NCI-H510A (cell line): Measurements from ENCODE around the gene C6orf136.
A peak's percentile ranks its signal among the peaks of the same experiment; 100 is the strongest.

ENCODE experiments used
- DNase-seq: peaks from one replicate; lab custom pipeline; 2025; lab: John Stamatoyannopoulos, UW

C6orf136 gene

DNA sequence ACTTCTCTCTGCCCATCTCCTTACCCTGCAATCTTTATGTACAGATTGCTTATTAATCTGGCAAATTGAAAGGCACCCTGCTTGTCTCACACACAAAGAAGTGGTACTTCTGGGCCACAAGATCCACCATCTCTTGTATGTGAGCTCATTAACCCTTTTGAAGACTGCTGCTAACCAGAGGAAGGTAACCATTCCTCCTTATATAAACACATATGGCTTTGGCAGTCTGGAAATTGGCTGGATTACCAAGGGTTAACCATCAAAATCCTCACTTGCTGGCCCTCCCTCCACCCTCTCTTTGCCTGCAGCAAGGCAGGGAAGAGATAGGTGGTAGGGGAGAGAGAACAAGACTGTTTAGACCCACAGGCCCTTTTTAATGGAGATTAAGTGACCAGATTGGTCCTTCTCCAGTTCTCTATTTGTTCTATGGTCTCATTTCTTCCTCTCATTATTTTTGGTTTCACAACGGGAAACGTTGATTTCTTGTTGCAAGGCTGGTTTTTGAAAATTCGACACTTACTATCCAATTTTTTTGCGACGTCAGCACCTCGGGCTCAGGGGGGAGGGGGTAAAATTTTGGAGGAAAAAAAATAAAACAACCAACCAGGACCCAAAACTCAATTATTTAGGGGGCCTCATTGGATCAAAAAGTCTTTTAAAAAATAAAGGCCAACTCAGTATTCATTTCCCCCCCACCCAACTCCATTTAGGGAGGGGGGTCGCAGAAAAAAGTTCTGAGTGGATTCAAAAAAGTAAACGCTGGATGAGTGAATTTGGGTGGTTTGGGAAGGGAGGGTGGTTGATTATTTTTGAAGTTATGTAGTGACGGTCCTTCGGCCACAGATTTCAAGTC lies 30.7 kb upstream of the C6orf136 start:
- DNase-seq: peak; percentile 50

GRCh38 chr6:30616811-30617564 lies 29.9 kb upstream of the C6orf136 start, which contains the start of gene PPP1R10:
PPP1R10 (minus strand) TSS chr6:30617243; CDS start chr6:30609944, 7,299 bp downstream.
- peak; percentile 99 for DNase-seq

- DNase-seq: peak; percentile 91
Measured at GRCh38 chr6:30617565-30618269, 29.2 kb upstream of the C6orf136 start, which contains the start of gene MRPS18B. MRPS18B (plus strand) TSS chr6:30617840; CDS start chr6:30617866, 26 bp downstream.

- no peak for DNase-seq
Measured at GRCh38 chr6:30618270-30618797, 28.6 kb upstream of the C6orf136 start.

GRCh38 chr6:30619561-30619960 lies 27.4 kb upstream of the C6orf136 start:
- DNase-seq: no peak

- no peak for DNase-seq
Measured at GRCh38 chr6:30625511-30625910, 21.4 kb upstream of the C6orf136 start.

DNA sequence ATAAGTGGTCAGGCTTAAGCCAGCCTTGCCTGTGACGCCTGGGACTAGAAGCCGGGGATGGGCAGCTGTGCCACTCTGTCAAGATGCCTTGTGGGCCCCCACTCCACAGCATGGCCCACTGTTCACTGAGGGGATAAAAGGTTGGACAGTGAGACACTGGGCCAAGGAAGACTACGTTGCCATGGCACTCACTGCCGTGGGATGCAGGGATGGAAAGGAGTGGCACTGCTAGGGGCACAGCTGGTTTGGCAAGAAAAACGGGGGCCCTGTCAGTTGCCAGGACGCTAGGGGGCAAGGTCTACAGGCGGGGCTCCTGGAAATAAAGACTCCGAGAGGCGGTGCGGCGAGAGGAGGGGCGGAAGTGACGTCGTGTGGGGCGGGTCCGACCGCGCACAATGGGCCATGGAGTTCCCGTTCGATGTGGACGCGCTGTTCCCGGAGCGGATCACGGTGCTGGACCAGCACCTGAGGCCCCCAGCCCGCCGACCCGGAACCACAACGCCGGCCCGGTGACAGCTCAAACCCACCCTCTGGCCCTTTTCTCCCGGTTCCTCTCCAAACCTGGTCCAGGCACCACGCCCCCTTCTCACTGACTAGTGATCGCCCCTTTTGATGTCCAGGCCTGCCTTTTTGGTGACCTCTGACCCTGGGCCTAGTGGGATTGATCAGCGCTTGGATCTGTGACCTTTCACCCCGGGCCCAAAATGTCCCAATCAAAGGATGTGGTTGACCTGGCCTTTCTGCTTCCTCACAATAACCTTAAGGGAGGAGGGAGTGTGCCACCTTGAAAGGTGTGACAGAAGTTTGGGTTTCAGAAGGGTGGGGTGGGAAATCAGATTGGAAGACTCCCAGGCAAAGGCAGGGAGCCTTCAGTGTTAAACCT lies 20.2 kb upstream of the C6orf136 start, which contains the start of gene ATAT1:
TSS of gene ATAT1 (plus strand) at position 391 of the 883 bp plus-strand sequence.
- peak; percentile 62 for DNase-seq

- no peak for DNase-seq
Measured at GRCh38 chr6:30635834-30636233, 11.1 kb upstream of the C6orf136 start.

- DNase-seq: no peak
Measured at GRCh38 chr6:30640481-30640880, 6.5 kb upstream of the C6orf136 start.

GRCh38 chr6:30641048-30641447 lies 5.9 kb upstream of the C6orf136 start:
- DNase-seq: no peak

- DNase-seq: no peak
Measured at GRCh38 chr6:30643656-30644055, 3.3 kb upstream of the C6orf136 start.

DNA sequence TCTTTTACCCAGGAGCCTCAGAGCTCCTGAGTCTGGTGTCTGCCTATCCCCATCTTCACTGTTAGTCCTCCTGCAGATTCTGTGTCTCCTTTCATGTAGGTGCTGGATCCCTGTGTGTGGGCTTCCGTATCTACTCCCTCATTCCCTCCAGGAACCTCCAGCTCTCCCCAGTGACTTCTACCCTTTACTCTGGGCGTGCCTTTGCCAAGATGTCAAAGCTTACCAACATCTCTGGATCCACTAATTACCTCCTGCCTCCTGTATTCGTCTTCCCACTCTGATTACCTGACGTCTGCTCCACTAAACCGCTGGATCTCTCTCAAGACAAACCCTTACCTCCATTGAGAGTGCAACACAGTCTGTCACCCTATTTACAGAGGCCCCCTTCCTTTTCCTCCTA lies 2.2 kb upstream of the C6orf136 start:
- no peak for DNase-seq

DNA sequence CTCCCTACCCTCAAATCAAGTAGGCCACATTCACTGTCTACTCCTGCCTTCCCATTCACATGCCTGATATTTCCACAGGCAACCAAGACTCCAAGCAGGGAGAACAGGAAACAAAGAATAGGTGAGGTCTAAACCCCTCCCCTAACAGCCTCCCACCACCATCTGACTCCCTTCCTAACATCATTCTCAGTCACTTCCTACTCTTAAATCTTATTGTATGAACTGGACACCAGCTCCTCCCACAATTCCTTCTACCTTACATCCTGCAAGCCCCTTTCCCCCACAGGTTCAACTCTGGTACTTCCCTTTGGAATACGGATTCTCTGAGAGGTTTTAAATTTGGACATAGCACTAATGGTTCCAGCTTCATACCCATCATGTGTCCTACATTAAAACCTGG lies 944 bp upstream of the C6orf136 start:
- no peak for DNase-seq

DNA sequence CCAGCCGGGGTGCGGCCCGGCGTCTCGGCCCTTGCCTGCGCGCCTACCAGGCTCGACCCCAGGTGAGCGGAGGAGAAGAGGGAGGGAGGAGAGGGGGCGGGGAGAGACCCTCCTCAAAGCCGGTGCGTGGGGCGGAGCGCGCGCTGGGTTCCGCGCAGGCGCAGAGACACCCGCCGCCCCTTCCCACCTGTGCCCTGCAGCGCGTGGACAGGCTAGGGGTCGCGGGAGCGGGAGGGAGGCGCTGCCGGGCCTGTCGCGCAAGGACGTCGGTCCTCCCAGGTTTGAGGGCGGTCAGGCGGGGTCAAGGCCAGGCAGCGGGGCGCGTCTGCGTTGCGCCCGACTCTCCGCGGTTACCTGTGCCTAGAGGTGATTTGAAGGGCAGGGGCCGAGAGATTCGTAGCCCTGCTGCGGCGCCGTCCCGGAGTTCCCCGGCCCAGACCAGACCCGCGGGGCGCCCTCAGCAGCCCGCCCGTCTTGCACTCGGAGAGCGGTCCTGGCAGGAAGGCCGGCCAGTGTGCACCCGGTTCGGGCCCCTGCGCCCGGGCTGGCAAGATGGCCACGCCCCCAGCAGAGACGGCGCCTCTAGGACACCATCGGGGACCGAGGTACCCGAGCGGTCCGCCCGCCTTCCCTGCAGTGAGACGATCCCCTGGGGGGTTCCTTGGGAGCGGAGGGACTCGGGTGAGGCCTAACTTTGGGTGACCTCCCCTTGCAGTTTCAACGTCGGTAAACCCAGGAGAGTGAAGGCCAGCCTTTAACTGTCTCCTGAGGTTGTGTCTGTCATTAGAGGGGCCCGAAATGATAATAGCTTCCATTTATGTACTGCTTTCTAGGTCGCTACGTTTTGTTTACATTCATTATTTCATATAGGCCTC lies 546 bp downstream of the C6orf136 start:
- peak; percentile 83 for DNase-seq

DNA sequence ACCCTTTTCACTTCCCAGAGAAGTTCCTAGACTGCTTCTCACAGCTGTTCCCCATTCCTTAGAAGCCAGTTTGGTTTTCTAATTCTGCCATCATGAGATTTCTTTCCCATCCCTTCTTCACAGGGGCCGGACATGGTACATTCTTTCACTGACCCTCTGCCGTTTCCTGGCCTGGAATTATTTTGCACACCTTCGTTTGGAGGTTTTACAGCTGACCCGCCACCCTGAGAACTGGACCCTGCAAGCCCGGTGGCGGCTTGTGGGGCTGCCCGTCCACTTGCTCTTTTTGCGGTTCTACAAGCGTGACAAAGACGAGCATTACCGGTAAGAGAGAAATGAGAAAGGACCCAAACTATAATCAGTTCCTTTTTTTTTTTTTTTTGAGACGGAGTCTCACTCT lies 4.2 kb downstream of the C6orf136 start:
- no peak for DNase-seq

- DNase-seq: no peak
Measured at GRCh38 chr6:30654798-30655742, 8.1 kb downstream of the C6orf136 start.

DNA sequence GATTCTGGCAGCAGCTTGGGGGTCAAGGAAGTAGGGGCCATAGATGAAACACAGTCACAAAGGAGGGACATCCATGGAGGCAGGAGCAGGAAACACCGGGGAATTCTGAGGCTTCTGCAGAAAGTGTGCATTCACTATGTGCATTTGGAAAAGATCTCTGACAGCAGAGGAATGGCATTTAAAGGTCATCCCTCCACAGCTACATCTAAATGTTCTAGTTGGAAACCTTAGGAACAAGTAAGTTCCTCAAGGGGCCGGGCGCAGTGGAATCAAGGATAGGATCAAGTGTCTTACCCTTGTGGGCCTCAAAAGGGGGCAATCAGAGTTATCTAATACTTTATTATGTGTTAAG lies 8.8 kb downstream of the C6orf136 start:
- DNase-seq: no peak

DNA sequence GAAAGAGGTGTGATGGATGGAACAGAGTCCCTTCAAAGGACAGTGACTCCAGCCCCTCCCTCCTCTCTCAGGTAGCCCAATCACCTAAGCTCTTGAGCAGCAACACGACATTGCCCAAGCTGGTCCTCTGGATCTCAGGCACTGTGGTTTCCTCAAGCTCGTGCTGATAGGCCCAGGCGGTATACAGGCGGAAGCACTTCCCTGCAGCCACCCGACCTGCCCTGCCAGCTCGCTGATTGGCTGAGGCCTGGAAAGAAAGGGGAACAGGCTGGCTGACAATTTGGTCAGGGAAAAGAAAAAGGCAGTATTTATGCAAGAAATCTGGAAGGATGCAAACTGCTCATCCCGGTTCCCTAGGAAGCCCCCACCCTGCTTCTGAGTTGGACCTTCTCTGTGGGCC lies 9.6 kb downstream of the C6orf136 start:
- no peak for DNase-seq

DNA sequence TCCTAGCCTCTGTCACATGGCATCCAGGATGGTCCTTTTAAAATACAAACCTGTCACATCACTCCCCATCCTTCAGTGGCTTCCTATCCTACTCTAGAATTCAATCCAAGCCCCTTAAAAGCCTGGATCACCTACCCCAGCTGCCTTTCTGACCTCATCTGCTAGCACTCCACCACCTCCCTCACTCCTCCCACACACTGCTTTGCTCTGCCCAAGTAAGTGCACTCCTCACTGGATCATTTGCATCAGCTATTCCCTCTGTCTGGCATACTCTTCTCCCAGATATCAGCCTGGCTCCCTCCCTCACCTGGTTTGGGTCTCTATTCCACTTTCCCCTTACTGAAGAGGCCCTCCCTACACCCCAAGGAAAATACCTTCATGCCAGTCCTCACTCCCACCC lies 10.5 kb downstream of the C6orf136 start:
- DNase-seq: no peak
